ENCODE data around the gene TRAF3IP1. TPM values are rescaled to one million over a fixed set of nuclear protein-coding genes. Genes with fewer than 3 reads are reported as not detected.

The TRAF3IP1 gene
- total RNA-seq, 6 donors from 2014 or later = 14.0 to 26.8 (median 18.8) TPM

- H3K27ac ChIP-seq = no peak overlapping the region
- peak in 1 of 2 donors; percentile 7 for ATAC-seq (ENCODE audit: low FRiP score in 2 of 2)
- no peak overlapping the region for H3K4me3 ChIP-seq
- TF ChIP-seq POLR2AphosphoS5 (IDR thresholded peaks at IDR 0.05) (no peak), EP300 (IDR thresholded peaks at IDR 0.05) (no peak), POLR2A (IDR thresholded peaks at IDR 0.05) (no peak)
- TF ChIP-seq, protein P1, sequence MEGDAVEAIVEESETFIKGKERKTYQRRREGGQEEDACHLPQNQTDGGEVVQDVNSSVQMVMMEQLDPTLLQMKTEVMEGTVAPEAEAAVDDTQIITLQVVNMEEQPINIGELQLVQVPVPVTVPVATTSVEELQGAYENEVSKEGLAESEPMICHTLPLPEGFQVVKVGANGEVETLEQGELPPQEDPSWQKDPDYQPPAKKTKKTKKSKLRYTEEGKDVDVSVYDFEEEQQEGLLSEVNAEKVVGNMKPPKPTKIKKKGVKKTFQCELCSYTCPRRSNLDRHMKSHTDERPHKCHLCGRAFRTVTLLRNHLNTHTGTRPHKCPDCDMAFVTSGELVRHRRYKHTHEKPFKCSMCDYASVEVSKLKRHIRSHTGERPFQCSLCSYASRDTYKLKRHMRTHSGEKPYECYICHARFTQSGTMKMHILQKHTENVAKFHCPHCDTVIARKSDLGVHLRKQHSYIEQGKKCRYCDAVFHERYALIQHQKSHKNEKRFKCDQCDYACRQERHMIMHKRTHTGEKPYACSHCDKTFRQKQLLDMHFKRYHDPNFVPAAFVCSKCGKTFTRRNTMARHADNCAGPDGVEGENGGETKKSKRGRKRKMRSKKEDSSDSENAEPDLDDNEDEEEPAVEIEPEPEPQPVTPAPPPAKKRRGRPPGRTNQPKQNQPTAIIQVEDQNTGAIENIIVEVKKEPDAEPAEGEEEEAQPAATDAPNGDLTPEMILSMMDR (IDR thresholded peaks at IDR 0.05) = no peak
- no peaks in the 10 kb centered on the region for H3K9me3 ChIP-seq
- DNase-seq = no peak
- WGBS, 2 donors = 91 to 96% methylated on average over 8 to 9 of the region's 9 CpGs
- H3K36me3 ChIP-seq = peaks cover 0 to 61% (median 19%) of the 10 kb centered on the region in 4 donors
- H3K27me3 ChIP-seq = no peaks in the 10 kb centered on the region
- H3K4me1 ChIP-seq = peaks cover 0 to 1% (median 0%) of the 10 kb centered on the region in 4 donors
These were observed 32.0 kb downstream of the TRAF3IP1 start for GRCh38 chr2:238352361-238352760.

GRCh38 chr2:238358769-238359168 lies 38.5 kb downstream of the TRAF3IP1 start:
- peaks cover 0 to 38% (median 6%) of the 10 kb centered on the region in 4 donors for H3K36me3 ChIP-seq
- H3K4me3 ChIP-seq = no peak overlapping the region
- H3K4me1 ChIP-seq = peaks cover 0 to 4% (median 2%) of the 10 kb centered on the region in 4 donors
- no peak overlapping the region for H3K27ac ChIP-seq
- no peak for DNase-seq
- TF ChIP-seq POLR2A (IDR thresholded peaks at IDR 0.05) (no peak), POLR2AphosphoS5 (IDR thresholded peaks at IDR 0.05) (no peak), EP300 (IDR thresholded peaks at IDR 0.05) (no peak)
- TF ChIP-seq, protein P1 (IDR thresholded peaks at IDR 0.05) = no peak
- ATAC-seq (ENCODE audit: low FRiP score in 2 of 2) = no peak
- H3K27me3 ChIP-seq = no peaks in the 10 kb centered on the region
- no peaks in the 10 kb centered on the region for H3K9me3 ChIP-seq
- 90 to 100% methylated on average over 3 of the region's 3 CpGs for WGBS, 2 donors

GRCh38 chr2:238359403-238359802 lies 39.1 kb downstream of the TRAF3IP1 start:
- peaks cover 0 to 4% (median 2%) of the 10 kb centered on the region in 4 donors for H3K4me1 ChIP-seq

DNA sequence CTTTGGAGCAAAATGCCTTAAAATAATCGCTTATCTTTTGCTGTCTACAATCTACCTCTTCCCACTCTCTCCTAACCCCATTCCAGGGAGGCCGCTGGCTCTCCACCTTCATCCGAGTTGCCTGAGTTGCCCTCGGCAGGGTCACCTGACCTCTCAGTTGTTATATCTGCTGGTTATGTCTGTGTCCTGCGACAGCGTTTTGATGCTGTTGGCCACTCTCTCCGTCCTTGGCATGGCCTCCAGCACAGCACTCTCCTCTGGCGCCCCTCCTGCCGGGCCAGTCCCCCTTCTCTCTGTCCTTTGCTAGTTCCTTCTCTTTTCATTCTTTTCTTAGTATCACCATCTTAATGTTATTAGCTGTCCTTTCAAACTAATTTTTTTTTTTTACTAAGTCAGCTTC lies 41.6 kb downstream of the TRAF3IP1 start:
- Histone ChIP-seq H3K4me1 (peaks cover 0 to 4% (median 2%) of the 10 kb centered on the region in 4 donors), H3K9me3 (no peaks in the 10 kb centered on the region), H3K36me3 (peaks cover 0 to 14% (median 1%) of the 10 kb centered on the region in 4 donors), H3K4me3 (no peak overlapping the region), H3K27ac (no peak overlapping the region), H3K27me3 (no peaks in the 10 kb centered on the region)
- TF ChIP-seq POLR2A (IDR thresholded peaks at IDR 0.05) = no peak
- TF ChIP-seq, protein P1 (IDR thresholded peaks at IDR 0.05) = no peak
- no peak for TF ChIP-seq POLR2AphosphoS5 (IDR thresholded peaks at IDR 0.05)
- TF ChIP-seq EP300 (IDR thresholded peaks at IDR 0.05) = no peak
- DNase-seq (no peak), ATAC-seq (ENCODE audit: low FRiP score in 2 of 2) (no peak)
- 83 to 85% methylated on average over 9 of the region's 9 CpGs for WGBS, 2 donors

More at GRCh38 chr2:238359403-238359802, 39.1 kb downstream of the TRAF3IP1 start:
- H3K36me3 ChIP-seq = peaks cover 0 to 32% (median 6%) of the 10 kb centered on the region in 4 donors
- DNase-seq (no peak), ATAC-seq (ENCODE audit: low FRiP score in 2 of 2) (no peak)
- WGBS, 2 donors = 87 to 92% methylated on average over 3 of the region's 3 CpGs
- no peaks in the 10 kb centered on the region for H3K27me3 ChIP-seq
- H3K4me3 ChIP-seq = no peak overlapping the region
- no peaks in the 10 kb centered on the region for H3K9me3 ChIP-seq
- TF ChIP-seq POLR2AphosphoS5 (IDR thresholded peaks at IDR 0.05) (no peak), POLR2A (IDR thresholded peaks at IDR 0.05) (no peak), EP300 (IDR thresholded peaks at IDR 0.05) (no peak)
- TF ChIP-seq, protein P1 (IDR thresholded peaks at IDR 0.05) = no peak
- H3K27ac ChIP-seq = no peak overlapping the region

- DNase-seq (no peak), ATAC-seq (ENCODE audit: low FRiP score in 2 of 2) (no peak)
- 82 to 95% methylated on average over 7 of the region's 7 CpGs for WGBS, 2 donors
- TF ChIP-seq, protein P1 (IDR thresholded peaks at IDR 0.05) = no peak
- TF ChIP-seq POLR2AphosphoS5 (IDR thresholded peaks at IDR 0.05) = no peak
- no peak for TF ChIP-seq EP300 (IDR thresholded peaks at IDR 0.05)
- no peak for TF ChIP-seq POLR2A (IDR thresholded peaks at IDR 0.05)
- Histone ChIP-seq H3K4me3 (no peak overlapping the region), H3K36me3 (peaks cover 0 to 13% (median 0%) of the 10 kb centered on the region in 4 donors), H3K4me1 (peaks cover 0 to 2% (median under 1%) of the 10 kb centered on the region in 4 donors), H3K27me3 (no peaks in the 10 kb centered on the region), H3K9me3 (no peaks in the 10 kb centered on the region), H3K27ac (no peak overlapping the region)
These were observed 42.3 kb downstream of the TRAF3IP1 start for GRCh38 chr2:238362626-238363025.
